GM12892 (cell line): ENCODE measurements around the gene S100B. TPM values are rescaled to one million over a fixed set of nuclear protein-coding genes. Genes with fewer than 3 reads are reported as not detected.

Source experiments
- DNase-seq: peaks from one replicate; pipeline ENCODE4 v3.0.0; 2011; ENCODE audit not compliant: insufficient read length
- FAIRE-seq: peaks from 2 replicates; lab custom pipeline; 2011; peaks lifted over from hg19 to GRCh38; lab: Jason Lieb, UNC
- POLR2A ChIP-seq: IDR thresholded peaks from 2 replicates; pipeline ENCODE4 v1.6.1; 2011; ENCODE audit warnings: low read depth, low read length, control low read depth
- POLR2AphosphoS5 ChIP-seq: IDR thresholded peaks from 2 replicates; pipeline ENCODE4 v1.6.1; 2011; ENCODE audit warnings: low read depth, low read length, control low read depth
- TAF1 ChIP-seq: IDR thresholded peaks from 2 replicates; pipeline ENCODE4 v1.6.1; 2011; ENCODE audit warnings: low read depth, mild to moderate bottlenecking, control low read depth, low read length, borderline replicate concordance
- polyA plus RNA-seq: library from polyadenylated mRNA; unstranded; fragments of >200 nt; gene quantifications from one replicate; pipeline ENCODE4 v1.2.1, GENCODE V29; 2012; ENCODE audit warnings: missing spikeins, inconsistent platforms; ENCODE audit not compliant: missing spikeins

S100B gene
- not detected for polyA plus RNA-seq

- FAIRE-seq = no peak
- no peak for DNase-seq
- no peak for TF ChIP-seq POLR2AphosphoS5
- TF ChIP-seq TAF1 = no peak
- TF ChIP-seq POLR2A = no peak
These were observed at the start of gene S100B for GRCh38 chr21:46604975-46605766. S100B (minus strand) TSS chr21:46605082; CDS start chr21:46602415, 2,667 bp downstream.

DNA sequence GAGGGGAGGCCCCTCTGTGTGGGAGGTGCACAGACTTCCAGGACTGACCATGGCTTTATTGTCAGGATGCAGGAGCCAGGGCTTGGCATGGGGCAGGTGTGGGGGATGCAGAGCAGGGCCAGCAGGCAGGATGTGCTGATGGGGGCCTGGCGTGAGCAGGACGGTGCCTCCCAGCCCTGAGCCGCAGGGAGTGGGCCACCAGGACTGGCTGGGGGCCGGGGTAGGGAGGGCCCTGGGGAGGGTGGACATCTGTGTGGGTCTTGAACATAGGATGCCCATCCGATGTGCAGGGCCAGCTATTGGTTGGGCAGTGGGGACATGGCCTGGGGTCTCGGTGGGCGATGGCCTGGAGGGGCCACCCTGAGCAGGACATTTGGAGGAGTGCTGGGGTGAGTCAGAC lies 46.2 kb upstream of the S100B start:
- no peak for DNase-seq
- no peak for FAIRE-seq
- TF ChIP-seq POLR2AphosphoS5 (no peak), POLR2A (no peak), TAF1 (no peak)

- FAIRE-seq = no peak
- no peak for TF ChIP-seq TAF1
- no peak for TF ChIP-seq POLR2AphosphoS5
- no peak for TF ChIP-seq POLR2A
- DNase-seq = no peak
These were observed 45.7 kb upstream of the S100B start for GRCh38 chr21:46650476-46651098.

GRCh38 chr21:46649356-46649755 lies 44.5 kb upstream of the S100B start:
- FAIRE-seq (no peak), DNase-seq (no peak)
- no peak for TF ChIP-seq TAF1
- TF ChIP-seq POLR2AphosphoS5 = no peak
- TF ChIP-seq POLR2A = no peak

- DNase-seq = no peak
- no peak for FAIRE-seq
- TF ChIP-seq POLR2A (no peak), POLR2AphosphoS5 (no peak), TAF1 (no peak)
These were observed 43.7 kb upstream of the S100B start for GRCh38 chr21:46648539-46648938.

- FAIRE-seq = peak; percentile 36
- DNase-seq = no peak
- TF ChIP-seq POLR2AphosphoS5 (no peak), TAF1 (no peak)
These were observed 41.8 kb upstream of the S100B start for GRCh38 chr21:46646541-46647154.

DNA sequence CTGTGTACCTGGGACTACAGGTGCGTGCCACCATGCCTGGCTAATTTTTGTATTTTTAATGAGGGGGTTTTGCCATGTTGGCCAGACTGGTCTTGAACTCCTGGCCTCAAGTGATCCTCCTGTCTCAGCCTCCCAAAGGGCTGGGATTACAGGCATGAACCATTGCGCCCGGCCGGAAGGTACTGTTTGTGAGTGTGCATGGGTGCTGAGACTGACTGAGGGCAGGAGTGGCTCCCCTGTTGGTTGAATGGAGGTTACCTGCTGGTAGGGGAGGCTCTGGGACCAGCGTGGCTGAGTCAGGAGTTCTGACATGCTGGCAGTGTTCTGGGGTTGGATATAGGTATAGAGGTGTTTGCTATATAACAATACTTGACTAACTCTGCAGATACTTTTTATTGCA lies 41.0 kb upstream of the S100B start:
- FAIRE-seq = no peak

DNA sequence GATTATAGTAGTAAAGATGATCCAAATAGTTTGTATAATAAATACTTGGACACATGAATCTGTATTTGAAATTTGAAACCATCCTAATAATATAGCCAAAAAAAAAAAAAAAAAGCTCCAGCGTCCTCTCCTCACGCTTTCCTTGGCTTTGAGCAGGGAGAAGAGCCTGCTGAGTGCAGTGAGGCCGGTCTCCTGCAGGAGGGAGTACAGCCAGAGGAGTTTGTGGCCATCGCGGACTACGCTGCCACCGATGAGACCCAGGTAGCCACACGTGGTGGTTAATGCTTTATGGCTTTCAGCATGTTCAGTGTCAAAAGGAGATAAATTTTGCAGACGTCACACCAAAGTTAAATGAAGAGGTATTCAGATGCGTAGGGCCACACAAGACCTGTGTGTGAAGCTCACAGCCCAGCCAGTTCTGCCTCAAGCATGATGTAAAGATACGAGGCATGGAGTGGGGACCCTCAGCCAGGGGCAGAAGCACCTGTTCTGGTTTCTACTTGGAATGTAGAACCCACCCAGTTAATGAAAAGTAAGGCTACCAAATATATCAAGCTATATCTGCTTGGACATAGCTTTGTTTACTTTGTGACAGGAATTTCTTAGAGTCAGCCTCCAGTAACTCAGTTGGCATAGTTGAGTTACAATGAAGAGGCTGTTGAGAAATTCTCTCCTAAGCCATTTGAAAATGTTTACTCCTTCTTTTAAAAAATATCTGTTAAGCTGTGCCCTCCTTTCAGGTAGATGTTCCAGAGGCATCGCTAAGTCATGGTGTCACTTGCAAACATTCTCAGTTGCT lies 38.7 kb upstream of the S100B start:
- FAIRE-seq (no peak), DNase-seq (no peak)
- TF ChIP-seq POLR2AphosphoS5 (no peak), TAF1 (no peak), POLR2A (no peak)

More for the DNA sequence above, 41.0 kb upstream of the S100B start:
- DNase-seq = no peak
- TF ChIP-seq POLR2A = no peak
- no peak for TF ChIP-seq POLR2AphosphoS5
- TF ChIP-seq TAF1 = no peak

DNA sequence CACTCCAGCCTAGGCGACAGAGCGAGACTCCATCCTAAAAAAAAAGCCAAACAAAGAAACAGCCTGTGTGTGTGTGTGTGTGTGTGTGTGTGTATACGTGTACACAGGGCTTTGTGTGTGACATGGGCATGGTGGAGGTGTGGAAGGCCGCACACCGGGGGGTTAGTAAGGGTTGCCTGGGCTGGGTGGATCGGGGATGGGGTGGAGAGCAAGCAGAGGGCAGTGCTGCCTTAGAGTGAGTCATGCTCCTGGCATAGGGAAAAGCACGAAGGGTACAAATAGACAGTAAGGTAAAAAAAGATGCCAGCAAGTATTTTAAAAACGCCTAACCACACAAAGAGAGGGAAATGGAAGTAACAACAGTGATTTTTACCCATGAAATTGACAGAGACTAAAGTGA lies 36.8 kb upstream of the S100B start:
- TF ChIP-seq POLR2AphosphoS5 (no peak), POLR2A (no peak), TAF1 (no peak)
- no peak for FAIRE-seq
- DNase-seq = no peak

DNA sequence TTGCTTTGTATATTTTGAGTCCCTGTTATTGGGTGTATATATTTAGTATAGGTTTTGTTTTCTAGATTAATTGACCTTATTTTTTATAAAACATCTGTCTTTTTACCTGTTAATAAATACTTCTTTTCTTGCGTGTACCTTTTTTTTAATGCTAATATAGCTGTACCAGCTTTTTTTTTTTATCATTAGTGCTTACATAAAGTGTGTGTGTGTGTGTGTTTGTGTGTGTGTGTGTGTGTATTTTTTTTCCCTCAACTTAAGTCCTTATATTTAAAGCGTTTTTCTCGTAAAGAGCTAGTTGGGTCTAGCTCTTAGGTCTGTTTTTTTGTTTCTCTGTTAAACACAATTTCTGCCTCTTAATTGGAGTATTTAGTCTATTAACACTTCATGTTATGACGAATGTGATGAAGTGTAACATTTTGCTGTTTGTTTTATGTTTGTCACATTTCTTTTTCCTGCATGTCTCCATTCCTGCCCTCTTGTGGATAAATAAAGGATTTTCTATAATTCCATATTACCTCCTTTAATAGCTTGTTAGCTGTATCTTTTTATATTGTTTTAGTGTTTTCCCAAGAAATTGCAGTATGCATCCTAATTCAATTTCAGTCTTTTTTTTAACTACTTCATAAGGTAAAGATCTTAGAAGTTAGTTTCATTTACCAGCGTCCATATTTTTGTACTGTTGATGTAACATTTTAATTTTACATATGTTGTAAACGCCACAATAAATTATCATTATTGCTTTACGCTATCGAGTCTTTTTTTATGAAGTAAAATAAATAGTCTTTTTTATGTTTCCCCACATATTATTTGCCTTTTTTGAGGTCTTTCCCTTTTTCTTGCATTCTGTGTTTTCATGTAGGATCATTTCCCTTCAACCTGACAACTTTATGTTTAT lies 34.9 kb upstream of the S100B start:
- DNase-seq = no peak
- no peak for FAIRE-seq
- TF ChIP-seq POLR2A = no peak
- no peak for TF ChIP-seq POLR2AphosphoS5
- TF ChIP-seq TAF1 = no peak
